Endothelial cell of umbilical vein (primary cell): ENCODE measurements around the gene INSC. TPM values are rescaled to one million over a fixed set of nuclear protein-coding genes. Genes with fewer than 3 reads are reported as not detected.

Experiments
- BruUV-seq: library from RNA; stranded (reverse); fragments of 400-500 nt; replicated peaks from 2 replicates; lab custom pipeline; 2021; lab: Mats Ljungman, UMichigan
- CTCF ChIA-PET: fragments of 300-600, 350-600 bp; sonication (Branson Sonifier 250); formaldehyde crosslinking; loops from one replicate; lab custom pipeline; 2021; ENCODE audit warnings: antibody characterized with exemption, inconsistent platforms; lab: Charles Lee
- POLR2A ChIA-PET: fragments of 300-600, 350-600 bp; sonication (Branson Sonifier 250); formaldehyde crosslinking; loops from one replicate; lab custom pipeline; 2021; ENCODE audit warnings: antibody characterized with exemption, inconsistent platforms; lab: Charles Lee
- DNase-seq: peaks from one replicate; pipeline ENCODE4 v3.0.0-alpha.2; 2011; ENCODE audit warnings: low read depth, low spot score
- FAIRE-seq: peaks from 2 replicates; lab custom pipeline; 2011; peaks lifted over from hg19 to GRCh38; lab: Jason Lieb, UNC
- H2AFZ ChIP-seq: 2 replicates; pipeline ENCODE4 v1.6.0; 2012; ENCODE audit warnings: low read depth, low read length, control low read depth, inconsistent platforms
- H3K27ac ChIP-seq: 2 replicates; pipeline ENCODE4 v1.5.1; 2011; ENCODE audit warnings: low read depth, mild to moderate bottlenecking, control low read depth, low read length, moderate library complexity; ENCODE audit not compliant: insufficient read depth
- H3K27me3 ChIP-seq, 2 experiments: 2 replicates each; pipeline versions ENCODE4 v1.6.0 to v1.6.1; 2011; ENCODE audit warnings: low read length in 2 of 2, mixed read lengths in 1 of 2; ENCODE audit not compliant: control insufficient read depth in 2 of 2, insufficient read depth in 2 of 2
- H3K36me3 ChIP-seq, 2 experiments: 2 replicates in 1 of 2; 3 replicates in 1 of 2; pipeline ENCODE4 v1.5.1; 2011; ENCODE audit warnings: low read length in 2 of 2, mild to moderate bottlenecking in 1 of 2, moderate library complexity in 1 of 2; ENCODE audit not compliant: control insufficient read depth in 2 of 2, insufficient read depth in 2 of 2; ENCODE audit errors: extremely low read depth in 1 of 2
- H3K4me1 ChIP-seq: 3 replicates; pipeline ENCODE4 v1.5.1; 2011; ENCODE audit warnings: mild to moderate bottlenecking, low read length; ENCODE audit not compliant: control insufficient read depth, insufficient read depth; ENCODE audit errors: extremely low read depth
- H3K4me2 ChIP-seq: 2 replicates; pipeline ENCODE4 v1.6.1; 2011; ENCODE audit warnings: low read length, control low read depth, mixed read lengths; ENCODE audit not compliant: insufficient read depth
- H3K4me3 ChIP-seq, 3 experiments: fragments of 200-600 bp in 1 of 3; sonication (generic), shearing (Covaris generic) in 1 of 3; replicated peaks in 1 of 3; 2 replicates each; pipeline ENCODE4 v1.5.1; 2011 to 2016; ENCODE audit warnings: control low read depth in 3 of 3, low read length in 3 of 3, mild to moderate bottlenecking in 2 of 3, inconsistent platforms in 1 of 3, low read depth in 1 of 3, moderate library complexity in 1 of 3; ENCODE audit not compliant: insufficient read depth in 1 of 3
- H3K79me2 ChIP-seq: 2 replicates; pipeline ENCODE4 v1.6.0; 2012; ENCODE audit warnings: low read length, inconsistent platforms; ENCODE audit not compliant: control insufficient read depth, insufficient read depth
- H3K9ac ChIP-seq: replicated peaks from 2 replicates; pipeline ENCODE3; 2011; ENCODE audit warnings: low read length, control low read depth; ENCODE audit not compliant: insufficient read depth; ENCODE audit errors: extremely low read depth
- H3K9me1 ChIP-seq: replicated peaks from 3 replicates; pipeline ENCODE4 v1.6.0; 2011; ENCODE audit warnings: mild to moderate bottlenecking, low read length; ENCODE audit not compliant: control insufficient read depth, insufficient read depth; ENCODE audit errors: extremely low read depth
- H3K9me3 ChIP-seq: replicated peaks from 2 replicates; pipeline ENCODE4 v1.5.1; 2012; ENCODE audit warnings: low read length, inconsistent platforms; ENCODE audit not compliant: control insufficient read depth, insufficient read depth
- H4K20me1 ChIP-seq: replicated peaks from 2 replicates; pipeline ENCODE3; 2011; ENCODE audit warnings: mild to moderate bottlenecking, low read length; ENCODE audit not compliant: control insufficient read depth, insufficient read depth; ENCODE audit errors: extremely low read depth
- EZH2 ChIP-seq: IDR thresholded peaks from 2 replicates; pipeline ENCODE4 v1.6.1; 2012; ENCODE audit warnings: borderline replicate concordance, low read depth, mild to moderate bottlenecking, moderate library complexity, low read length, inconsistent platforms; ENCODE audit not compliant: severe bottlenecking
- FOS ChIP-seq: IDR thresholded peaks from 2 replicates; pipeline ENCODE4 v1.6.1; 2011; ENCODE audit warnings: mild to moderate bottlenecking, low read length, moderate library complexity, borderline replicate concordance; ENCODE audit not compliant: insufficient read depth
- GATA2 ChIP-seq: IDR thresholded peaks from 2 replicates; pipeline ENCODE4 v1.7.0; 2011; ENCODE audit warnings: low read depth, mild to moderate bottlenecking, moderate library complexity, mixed read lengths, low read length; ENCODE audit not compliant: insufficient read length, insufficient read depth
- JUN ChIP-seq: IDR thresholded peaks from 2 replicates; pipeline ENCODE4 v1.6.1; 2011; ENCODE audit warnings: borderline replicate concordance, low read depth; ENCODE audit not compliant: insufficient read length, insufficient read depth
- MYC ChIP-seq: IDR thresholded peaks from one replicate; pipeline ENCODE4 v1.6.1; 2011; ENCODE audit warnings: mild to moderate bottlenecking, low read depth, low read length
- POLR2A ChIP-seq: IDR thresholded peaks from 2 replicates; pipeline ENCODE4 v1.6.1; 2012; ENCODE audit warnings: low read depth, mild to moderate bottlenecking, control low read depth, low read length
- POLR2AphosphoS5 ChIP-seq: IDR thresholded peaks from 2 replicates; pipeline ENCODE4 v1.6.1; 2012; ENCODE audit warnings: low read depth, mild to moderate bottlenecking, control low read depth, low read length, moderate library complexity; ENCODE audit not compliant: insufficient read depth
- dilution Hi-C: fragments of 300-500 bp; cut with MboI; formaldehyde crosslinking; loops from one replicate; pipeline ENCODE4 v1.15.0; 2019; ENCODE audit warnings: low sequenced_read_pairs; ENCODE audit not compliant: extremely low pct_ligation_motif_present
- intact Hi-C: fragments of 100-400 bp; cut with micrococcal nuclease; formaldehyde crosslinking; loops from one replicate; pipeline ENCODE4 v1.10.0; 2022
- polyA plus RNA-seq, 4 experiments: library from polyadenylated mRNA; depleted of rRNA in 3 of 4; stranded (reverse) in 3 of 4; unstranded in 1 of 4; fragments of >200 nt; gene quantifications; 2 replicates each; pipeline versions ENCODE4 v1.2.1 to v1.2.3, GENCODE V29; 2011 to 2012; ENCODE audit warnings: missing spikeins in 1 of 4
- total RNA-seq: library from RNA; stranded (reverse); gene quantifications from 2 replicates; pipeline ENCODE4 v1.2.3, GENCODE V29; 2021
- TF ChIP-seq, protein P1 (sequence below): IDR thresholded peaks from 2 replicates; pipeline ENCODE4 v1.6.1; 2011; ENCODE audit not compliant: insufficient read depth, insufficient read length
- TF ChIP-seq, protein P2 (sequence below), 2 donors: IDR thresholded peaks; 1 replicate in 1 of 2; 2 replicates in 1 of 2; pipeline ENCODE4 v1.5.1; 2011; ENCODE audit warnings: low read length in 2 of 2, mild to moderate bottlenecking in 2 of 2, moderate library complexity in 2 of 2, control low read depth in 1 of 2, inconsistent platforms in 1 of 2, low read depth in 1 of 2; ENCODE audit not compliant: insufficient read depth in 1 of 2; ENCODE audit errors: extremely low read depth in 1 of 2

Gene INSC
- total and polyA plus RNA-seq, 2 donors (not counting 3 experiments of a cell fraction or from before 2014, with no cell fraction given), result not detected

DNA sequence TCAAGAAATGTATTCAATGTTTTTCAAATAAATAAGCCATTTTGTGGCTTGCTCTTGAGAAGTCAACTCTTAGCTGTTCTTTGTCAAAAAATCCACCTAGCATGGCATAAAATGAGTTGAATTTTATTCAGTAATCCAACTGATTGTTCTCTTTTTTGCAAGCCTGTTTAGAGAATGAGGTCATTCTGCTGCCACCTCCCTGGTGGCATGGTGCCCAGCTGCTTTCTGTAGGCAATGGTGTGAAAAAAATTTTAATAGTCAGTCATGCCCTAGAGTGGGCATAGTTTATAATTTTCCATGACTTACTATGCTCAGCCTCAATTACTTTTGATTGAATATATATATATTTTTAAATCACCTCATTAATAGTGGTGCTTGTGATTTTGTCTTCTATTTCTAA lies 177.2 kb downstream of the INSC start:
- Histone ChIP-seq H3K27ac (no peak overlapping the region), H3K9me1 (no peaks in the 10 kb centered on the region), H3K9me3 (peaks cover under 1% of the 10 kb centered on the region), H3K4me3 (no peak overlapping the region), H3K27me3 (no peaks in the 10 kb centered on the region), H3K36me3 (no peaks in the 10 kb centered on the region), H3K4me2 (no peak overlapping the region), H3K4me1 (no peaks in the 10 kb centered on the region), H4K20me1 (no peaks in the 10 kb centered on the region), H3K9ac (no peak overlapping the region), H2AFZ (no peak overlapping the region), H3K79me2 (no peaks in the 10 kb centered on the region)
- no peak for TF ChIP-seq POLR2A
- no peak for TF ChIP-seq GATA2
- TF ChIP-seq, protein P1, sequence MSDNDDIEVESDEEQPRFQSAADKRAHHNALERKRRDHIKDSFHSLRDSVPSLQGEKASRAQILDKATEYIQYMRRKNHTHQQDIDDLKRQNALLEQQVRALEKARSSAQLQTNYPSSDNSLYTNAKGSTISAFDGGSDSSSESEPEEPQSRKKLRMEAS, result no peak
- no peak for TF ChIP-seq EZH2
- TF ChIP-seq FOS, result no peak
- no peak for TF ChIP-seq POLR2AphosphoS5
- TF ChIP-seq JUN, result no peak
- no peak for TF ChIP-seq MYC
- TF ChIP-seq, protein P2, sequence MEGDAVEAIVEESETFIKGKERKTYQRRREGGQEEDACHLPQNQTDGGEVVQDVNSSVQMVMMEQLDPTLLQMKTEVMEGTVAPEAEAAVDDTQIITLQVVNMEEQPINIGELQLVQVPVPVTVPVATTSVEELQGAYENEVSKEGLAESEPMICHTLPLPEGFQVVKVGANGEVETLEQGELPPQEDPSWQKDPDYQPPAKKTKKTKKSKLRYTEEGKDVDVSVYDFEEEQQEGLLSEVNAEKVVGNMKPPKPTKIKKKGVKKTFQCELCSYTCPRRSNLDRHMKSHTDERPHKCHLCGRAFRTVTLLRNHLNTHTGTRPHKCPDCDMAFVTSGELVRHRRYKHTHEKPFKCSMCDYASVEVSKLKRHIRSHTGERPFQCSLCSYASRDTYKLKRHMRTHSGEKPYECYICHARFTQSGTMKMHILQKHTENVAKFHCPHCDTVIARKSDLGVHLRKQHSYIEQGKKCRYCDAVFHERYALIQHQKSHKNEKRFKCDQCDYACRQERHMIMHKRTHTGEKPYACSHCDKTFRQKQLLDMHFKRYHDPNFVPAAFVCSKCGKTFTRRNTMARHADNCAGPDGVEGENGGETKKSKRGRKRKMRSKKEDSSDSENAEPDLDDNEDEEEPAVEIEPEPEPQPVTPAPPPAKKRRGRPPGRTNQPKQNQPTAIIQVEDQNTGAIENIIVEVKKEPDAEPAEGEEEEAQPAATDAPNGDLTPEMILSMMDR (IDR thresholded peaks at IDR 0.05; ENCODE audit: extremely low read depth in 1 of 2, insufficient read depth in 1 of 2, low read depth in 1 of 2, low read length in 2 of 2), result no peak
- BruUV-seq, result no TSS peak
- POLR2A ChIA-PET, result no interaction called here
- no peak for DNase-seq
- intact Hi-C loops, result no loop called here
- CTCF ChIA-PET, result no interaction called here
- no peak for FAIRE-seq
- dilution Hi-C loops, result no loop called here
